ENCODE data around the gene SYT1. TPM values are rescaled to one million over a fixed set of nuclear protein-coding genes. Genes with fewer than 3 reads are reported as not detected.

SYT1 gene
- total and polyA plus RNA-seq, 2 donors (not counting 3 experiments of a cell fraction or from before 2014, with no cell fraction given) = 3.2 to 15.3 TPM

DNA sequence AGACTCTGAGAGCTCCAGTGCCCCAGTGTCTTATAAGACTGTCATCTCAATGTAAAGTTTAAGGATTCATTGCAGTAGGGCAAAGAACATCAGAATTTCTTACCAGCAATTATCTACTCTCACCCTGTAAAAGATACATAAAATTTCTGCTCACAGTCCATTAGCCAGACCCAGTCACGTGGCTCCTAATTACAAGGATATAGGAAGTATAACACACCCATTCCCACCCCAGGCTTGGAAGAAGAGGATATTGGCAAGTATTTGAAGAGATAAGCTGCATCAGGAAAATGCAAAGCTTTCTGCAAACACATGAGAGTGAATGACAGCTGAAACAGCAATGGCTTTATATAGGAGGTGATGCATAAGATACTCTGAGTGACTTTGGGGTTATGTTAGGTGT lies 14.3 kb downstream of the SYT1 start:
- no peak for FAIRE-seq
- ChIA-PET CTCF (interaction anchor here (0.5 to 1.1 kb wide), 2 partner anchors 13 to 122 kb away, joined by 4 read pairs; no protein-coding TSS in a partner anchor), POLR2A (interaction anchor here (1.1 kb wide), 1 partner anchor 15 kb away, joined by 3 read pairs; the partner anchor contains the start of gene SYT1)
- H3K4me2 ChIP-seq (ENCODE audit: insufficient read depth, low read length) = no peak overlapping the region
- peak overlapping the region; percentile 18 for H2AFZ ChIP-seq (ENCODE audit: low read depth, low read length)
- no peak overlapping the region for H3K27ac ChIP-seq (ENCODE audit: insufficient read depth, low read depth, low read length)
- dilution Hi-C loops (cut with MboI; ENCODE audit: extremely low pct_ligation_motif_present, low sequenced_read_pairs) (no loop called here), intact Hi-C loops (cut with micrococcal nuclease) (no loop called here)
- no peaks in the 10 kb centered on the region for H3K27me3 ChIP-seq (ENCODE audit: control insufficient read depth in 2 of 2, insufficient read depth in 2 of 2, low read length in 2 of 2)
- H3K79me2 ChIP-seq (ENCODE audit: control insufficient read depth, insufficient read depth, low read length) = no peaks in the 10 kb centered on the region
- H3K36me3 ChIP-seq (ENCODE audit: control insufficient read depth in 2 of 2, extremely low read depth in 1 of 2, insufficient read depth in 2 of 2, low read length in 2 of 2) = no peaks in the 10 kb centered on the region
- H3K4me3 ChIP-seq (replicated peaks in 1 of 3; ENCODE audit: insufficient read depth in 1 of 3, low read depth in 1 of 3, low read length in 3 of 3) = no peak overlapping the region
- TF ChIP-seq EZH2 (IDR thresholded peaks at IDR 0.05; ENCODE audit: borderline replicate concordance, low read depth, low read length, severe bottlenecking) (no peak), GATA2 (IDR thresholded peaks at IDR 0.05; ENCODE audit: insufficient read depth, insufficient read length, low read depth, low read length) (no peak), POLR2A (IDR thresholded peaks at IDR 0.05; ENCODE audit: low read depth, low read length) (no peak), CTCF (IDR thresholded peaks at IDR 0.05; ENCODE audit: extremely low read depth in 1 of 2, insufficient read depth in 1 of 2, low read depth in 1 of 2, low read length in 2 of 2) (no peak), MYC (IDR thresholded peaks at IDR 0.05; ENCODE audit: low read depth, low read length) (no peak), FOS (IDR thresholded peaks at IDR 0.05; ENCODE audit: borderline replicate concordance, insufficient read depth, low read length) (no peak), POLR2AphosphoS5 (IDR thresholded peaks at IDR 0.05; ENCODE audit: insufficient read depth, low read depth, low read length) (no peak), JUN (IDR thresholded peaks at IDR 0.05; ENCODE audit: borderline replicate concordance, insufficient read depth, insufficient read length, low read depth) (no peak)
- TF ChIP-seq, protein P1, sequence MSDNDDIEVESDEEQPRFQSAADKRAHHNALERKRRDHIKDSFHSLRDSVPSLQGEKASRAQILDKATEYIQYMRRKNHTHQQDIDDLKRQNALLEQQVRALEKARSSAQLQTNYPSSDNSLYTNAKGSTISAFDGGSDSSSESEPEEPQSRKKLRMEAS (IDR thresholded peaks at IDR 0.05; ENCODE audit: insufficient read depth, insufficient read length) = no peak
- no peak for DNase-seq (ENCODE audit: low read depth, low spot score)
- no peak overlapping the region for H3K9ac ChIP-seq (replicated peaks; ENCODE audit: extremely low read depth, insufficient read depth, low read length)
- no TSS peak for BruUV-seq (replicated peaks)
- no peaks in the 10 kb centered on the region for H4K20me1 ChIP-seq (replicated peaks; ENCODE audit: control insufficient read depth, extremely low read depth, insufficient read depth, low read length)
- H3K9me1 ChIP-seq (replicated peaks; ENCODE audit: control insufficient read depth, extremely low read depth, insufficient read depth, low read length) = no peaks in the 10 kb centered on the region
- H3K4me1 ChIP-seq (ENCODE audit: control insufficient read depth, extremely low read depth, insufficient read depth, low read length) = peaks cover 16% of the 10 kb centered on the region
- no peaks in the 10 kb centered on the region for H3K9me3 ChIP-seq (replicated peaks; ENCODE audit: control insufficient read depth, insufficient read depth, low read length)

Measured in endothelial cell of umbilical vein (primary cell).